Mammary epithelial cell (primary cell): ENCODE results near the gene NEIL3.

Experiments used
- EZH2 ChIP-seq: IDR thresholded peaks from 2 replicates; pipeline ENCODE4 v1.6.1; 2012; ENCODE audit warnings: low read length, inconsistent platforms, borderline replicate concordance
- TF ChIP-seq, protein P1 (sequence below), 2 donors: IDR thresholded peaks in 1 of 2; conservative IDR thresholded peaks in 1 of 2; 2 replicates each; pipeline ENCODE4 v1.5.1; 2011 to 2012; ENCODE audit warnings: inconsistent platforms in 2 of 2, low read length in 2 of 2, mild to moderate bottlenecking in 2 of 2, control low read depth in 1 of 2, low read depth in 1 of 2; ENCODE audit not compliant: insufficient read depth in 1 of 2; ENCODE audit errors: extremely low read depth in 1 of 2

DNA sequence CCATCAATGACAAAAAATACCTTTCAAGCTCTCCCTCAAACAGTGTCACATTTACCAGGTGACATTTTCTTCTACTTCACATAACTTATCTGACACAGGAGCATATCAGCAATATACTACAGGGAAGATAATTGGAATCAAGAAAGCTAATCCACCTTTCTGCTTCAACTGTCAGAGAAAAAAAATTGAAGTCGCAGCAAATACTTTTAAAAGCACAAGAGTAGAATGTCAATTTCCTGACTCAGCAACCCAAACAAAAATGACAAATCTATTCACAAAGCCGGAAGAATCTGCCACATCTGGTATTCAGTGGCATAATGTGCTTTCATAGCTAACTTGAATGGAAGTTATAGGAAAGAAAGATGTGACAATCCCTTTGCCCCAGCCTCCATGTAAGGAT, 95.8 kb downstream of the NEIL3 start:
- TF ChIP-seq, protein P1, sequence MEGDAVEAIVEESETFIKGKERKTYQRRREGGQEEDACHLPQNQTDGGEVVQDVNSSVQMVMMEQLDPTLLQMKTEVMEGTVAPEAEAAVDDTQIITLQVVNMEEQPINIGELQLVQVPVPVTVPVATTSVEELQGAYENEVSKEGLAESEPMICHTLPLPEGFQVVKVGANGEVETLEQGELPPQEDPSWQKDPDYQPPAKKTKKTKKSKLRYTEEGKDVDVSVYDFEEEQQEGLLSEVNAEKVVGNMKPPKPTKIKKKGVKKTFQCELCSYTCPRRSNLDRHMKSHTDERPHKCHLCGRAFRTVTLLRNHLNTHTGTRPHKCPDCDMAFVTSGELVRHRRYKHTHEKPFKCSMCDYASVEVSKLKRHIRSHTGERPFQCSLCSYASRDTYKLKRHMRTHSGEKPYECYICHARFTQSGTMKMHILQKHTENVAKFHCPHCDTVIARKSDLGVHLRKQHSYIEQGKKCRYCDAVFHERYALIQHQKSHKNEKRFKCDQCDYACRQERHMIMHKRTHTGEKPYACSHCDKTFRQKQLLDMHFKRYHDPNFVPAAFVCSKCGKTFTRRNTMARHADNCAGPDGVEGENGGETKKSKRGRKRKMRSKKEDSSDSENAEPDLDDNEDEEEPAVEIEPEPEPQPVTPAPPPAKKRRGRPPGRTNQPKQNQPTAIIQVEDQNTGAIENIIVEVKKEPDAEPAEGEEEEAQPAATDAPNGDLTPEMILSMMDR (conservative IDR thresholded peaks at IDR 0.05 in 1 of 2, IDR thresholded peaks at IDR 0.05 in 1 of 2; ENCODE audit: extremely low read depth in 1 of 2, insufficient read depth in 1 of 2, low read depth in 1 of 2, low read length in 2 of 2), result no peak
- TF ChIP-seq EZH2, result no peak
